ENCODE results near the gene EGFL7.

EGFL7 gene

DNA sequence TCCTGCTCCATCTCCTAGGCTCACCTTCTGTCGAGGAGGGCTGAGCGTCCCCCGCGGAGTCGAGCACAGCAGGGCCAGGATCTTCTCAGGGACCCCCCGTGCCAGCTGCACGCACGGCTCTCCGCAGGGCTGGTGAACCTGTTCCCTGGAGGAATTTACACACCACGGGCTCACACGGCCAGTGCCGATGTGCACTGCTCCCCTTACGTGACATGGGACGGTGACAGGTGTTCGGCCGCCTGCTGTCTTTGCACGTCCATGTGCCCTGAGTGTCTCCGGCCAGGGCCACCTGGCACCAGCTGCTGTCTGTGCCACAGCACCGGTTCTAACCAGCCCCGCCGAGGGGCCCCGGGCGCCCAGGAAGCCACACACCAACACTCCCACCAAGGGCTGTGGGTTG lies 33.2 kb downstream of the EGFL7 start:
- H3K27ac ChIP-seq = no peak overlapping the region
- no peak overlapping the region for H3K4me3 ChIP-seq
- no peak for DNase-seq (ENCODE audit: low spot score)
- TF ChIP-seq, protein P1, sequence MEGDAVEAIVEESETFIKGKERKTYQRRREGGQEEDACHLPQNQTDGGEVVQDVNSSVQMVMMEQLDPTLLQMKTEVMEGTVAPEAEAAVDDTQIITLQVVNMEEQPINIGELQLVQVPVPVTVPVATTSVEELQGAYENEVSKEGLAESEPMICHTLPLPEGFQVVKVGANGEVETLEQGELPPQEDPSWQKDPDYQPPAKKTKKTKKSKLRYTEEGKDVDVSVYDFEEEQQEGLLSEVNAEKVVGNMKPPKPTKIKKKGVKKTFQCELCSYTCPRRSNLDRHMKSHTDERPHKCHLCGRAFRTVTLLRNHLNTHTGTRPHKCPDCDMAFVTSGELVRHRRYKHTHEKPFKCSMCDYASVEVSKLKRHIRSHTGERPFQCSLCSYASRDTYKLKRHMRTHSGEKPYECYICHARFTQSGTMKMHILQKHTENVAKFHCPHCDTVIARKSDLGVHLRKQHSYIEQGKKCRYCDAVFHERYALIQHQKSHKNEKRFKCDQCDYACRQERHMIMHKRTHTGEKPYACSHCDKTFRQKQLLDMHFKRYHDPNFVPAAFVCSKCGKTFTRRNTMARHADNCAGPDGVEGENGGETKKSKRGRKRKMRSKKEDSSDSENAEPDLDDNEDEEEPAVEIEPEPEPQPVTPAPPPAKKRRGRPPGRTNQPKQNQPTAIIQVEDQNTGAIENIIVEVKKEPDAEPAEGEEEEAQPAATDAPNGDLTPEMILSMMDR (IDR thresholded peaks at IDR 0.05) = no peak

DNA sequence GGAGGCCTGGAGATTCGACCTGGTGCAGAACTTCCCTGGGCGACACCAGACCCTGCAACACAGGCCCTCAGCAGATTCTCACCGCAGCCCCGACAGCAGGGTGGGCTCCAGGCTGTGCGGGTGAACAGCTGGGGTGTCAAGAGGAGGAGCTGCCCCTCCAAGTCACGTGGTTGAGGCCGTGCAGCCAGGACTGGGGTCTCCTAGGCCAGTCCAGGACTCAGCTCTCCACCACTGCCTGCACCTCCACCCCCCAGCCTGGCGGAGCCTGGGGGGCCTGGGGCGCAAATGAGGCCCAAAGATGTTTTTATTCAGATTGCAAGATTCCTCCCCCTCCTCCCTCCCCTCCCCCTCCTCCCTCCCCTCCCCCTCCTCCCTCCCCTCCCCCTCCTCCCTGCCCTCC lies 33.8 kb downstream of the EGFL7 start:
- H3K4me3 ChIP-seq = no peak overlapping the region
- no peak overlapping the region for H3K27ac ChIP-seq
- no peak for DNase-seq (ENCODE audit: low spot score)
- TF ChIP-seq, protein P1 (IDR thresholded peaks at IDR 0.05) = no peak

DNA sequence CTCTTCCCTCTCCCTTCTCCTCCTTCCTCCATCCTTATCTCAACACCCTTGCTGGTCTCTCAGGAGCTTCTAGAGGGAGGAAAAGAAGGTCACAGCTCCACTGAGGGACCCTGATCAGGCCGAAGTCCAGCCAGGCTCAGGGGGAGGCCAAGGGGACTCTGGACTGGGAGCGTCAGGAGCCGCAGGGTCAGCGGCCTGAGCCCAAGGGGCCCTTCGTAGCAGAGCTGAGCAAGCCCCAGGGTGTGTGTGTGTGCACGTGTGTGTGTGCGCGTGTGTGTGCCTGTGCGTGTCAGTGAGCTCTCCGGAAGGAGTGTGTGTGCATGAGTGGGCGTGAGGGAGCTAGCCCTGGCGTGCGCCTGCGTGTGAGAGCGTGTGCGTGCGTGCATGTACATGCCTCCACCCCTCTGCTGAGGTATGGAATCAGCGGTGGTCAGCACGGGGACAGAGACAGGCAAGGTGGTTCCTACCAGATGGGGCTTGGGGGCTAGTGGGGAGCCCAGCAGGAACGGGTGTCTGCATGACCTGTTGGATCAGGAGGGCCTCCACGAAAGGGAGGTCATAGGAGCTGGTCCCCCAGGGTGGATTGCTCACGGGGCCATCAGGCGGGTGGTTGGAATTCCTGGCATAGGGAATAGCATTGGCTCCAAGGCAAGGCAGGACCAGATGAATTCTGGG lies 34.6 kb downstream of the EGFL7 start:
- no peak for DNase-seq (ENCODE audit: low spot score)

DNA sequence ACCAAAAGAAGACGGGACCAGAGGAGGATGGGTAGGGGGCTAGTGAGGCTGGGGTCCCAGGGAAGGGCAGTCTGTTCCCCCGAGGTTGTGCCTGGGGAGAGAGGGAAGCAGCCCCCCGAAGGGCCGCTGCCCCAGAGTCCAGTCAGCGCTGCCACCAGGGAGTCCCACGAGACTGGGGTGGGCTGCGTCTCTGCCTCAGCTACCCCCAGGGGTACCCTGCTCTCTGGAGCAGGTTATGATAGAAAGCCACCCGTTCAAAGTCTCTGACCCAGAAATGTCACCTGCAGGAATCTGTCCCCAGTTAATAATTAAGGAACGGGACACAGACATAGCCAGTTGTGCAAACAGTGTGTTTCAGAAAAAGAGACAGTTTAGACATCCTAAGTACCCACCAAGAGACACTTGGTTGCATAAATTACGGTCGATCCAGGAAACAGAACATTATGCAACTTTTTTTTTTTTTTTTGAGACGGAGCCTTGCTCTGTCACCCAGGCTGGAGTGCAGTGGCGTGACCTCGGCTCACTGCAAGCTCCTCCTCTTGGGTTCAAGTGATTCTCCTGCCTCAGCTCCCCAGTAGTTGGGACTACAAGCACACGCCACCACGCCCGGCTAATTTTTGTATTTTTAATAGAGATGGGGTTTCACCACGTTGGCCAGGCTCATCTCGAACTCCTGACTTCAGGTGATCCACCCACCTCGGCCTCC lies 35.3 kb downstream of the EGFL7 start:
- DNase-seq (ENCODE audit: low spot score) = no peak
- TF ChIP-seq, protein P1 (IDR thresholded peaks at IDR 0.05) = no peak
- H3K27ac ChIP-seq = no peak overlapping the region
- H3K4me3 ChIP-seq = no peak overlapping the region

More for the DNA sequence above, 34.6 kb downstream of the EGFL7 start:
- TF ChIP-seq, protein P1 (IDR thresholded peaks at IDR 0.05) = no peak
- no peak overlapping the region for H3K4me3 ChIP-seq
- no peak overlapping the region for H3K27ac ChIP-seq

DNA sequence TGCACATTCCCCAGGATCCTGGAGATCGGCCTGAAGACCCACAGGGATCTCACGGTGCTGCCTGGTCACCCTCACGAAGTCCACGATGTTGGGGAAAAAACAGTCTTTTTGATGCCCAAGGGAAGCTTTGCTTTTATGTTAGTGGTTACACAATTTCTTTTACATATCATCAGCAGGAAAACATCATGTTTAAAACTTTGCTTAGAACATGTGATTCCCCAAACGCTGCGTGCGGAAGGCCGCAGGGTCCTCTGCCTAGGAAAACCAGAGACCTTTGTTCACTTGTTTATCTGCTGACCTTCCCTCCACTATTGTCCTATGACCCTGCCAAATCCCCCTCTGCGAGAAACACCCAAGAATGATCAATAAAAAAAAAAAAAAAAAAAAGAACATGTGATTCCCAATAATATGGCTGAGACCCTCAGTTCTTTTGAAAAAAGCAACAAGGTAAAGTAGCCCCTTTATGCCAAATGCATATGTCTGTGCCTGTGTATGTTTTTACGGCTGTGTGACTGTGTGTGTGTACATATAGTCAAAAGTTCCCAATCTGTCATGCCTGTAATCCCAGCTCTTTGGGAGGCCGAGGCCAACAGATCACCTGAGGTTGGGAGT lies 36.0 kb downstream of the EGFL7 start:
- Histone ChIP-seq H3K4me3 (no peak overlapping the region), H3K27ac (no peak overlapping the region)
- DNase-seq (ENCODE audit: low spot score) = no peak
- TF ChIP-seq, protein P1 (IDR thresholded peaks at IDR 0.05) = no peak

DNA sequence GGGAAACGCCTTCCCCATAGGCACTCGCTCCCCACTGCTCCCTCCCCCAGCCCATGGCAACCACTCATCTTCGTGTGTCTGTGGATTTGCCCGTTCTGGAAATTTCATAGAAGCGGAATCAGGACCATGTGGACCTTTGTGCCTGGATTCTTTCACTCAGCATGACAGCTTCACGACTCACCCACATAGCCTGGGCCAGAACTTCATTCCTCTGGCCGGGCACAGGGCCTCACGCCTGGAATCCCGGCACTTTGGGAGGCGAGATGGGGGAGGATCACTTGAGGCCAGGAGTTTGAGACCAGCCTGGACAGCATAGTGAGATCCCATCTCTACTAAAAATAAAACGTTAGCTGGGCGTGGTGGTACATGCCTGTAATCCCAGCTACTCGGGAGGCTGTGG lies 37.6 kb downstream of the EGFL7 start:
- H3K4me3 ChIP-seq = no peak overlapping the region
- TF ChIP-seq, protein P1 (IDR thresholded peaks at IDR 0.05) = no peak
- H3K27ac ChIP-seq = no peak overlapping the region
- no peak for DNase-seq (ENCODE audit: low spot score)
